ENCODE results near the gene DNAI1.

- TF ChIP-seq, protein P1, sequence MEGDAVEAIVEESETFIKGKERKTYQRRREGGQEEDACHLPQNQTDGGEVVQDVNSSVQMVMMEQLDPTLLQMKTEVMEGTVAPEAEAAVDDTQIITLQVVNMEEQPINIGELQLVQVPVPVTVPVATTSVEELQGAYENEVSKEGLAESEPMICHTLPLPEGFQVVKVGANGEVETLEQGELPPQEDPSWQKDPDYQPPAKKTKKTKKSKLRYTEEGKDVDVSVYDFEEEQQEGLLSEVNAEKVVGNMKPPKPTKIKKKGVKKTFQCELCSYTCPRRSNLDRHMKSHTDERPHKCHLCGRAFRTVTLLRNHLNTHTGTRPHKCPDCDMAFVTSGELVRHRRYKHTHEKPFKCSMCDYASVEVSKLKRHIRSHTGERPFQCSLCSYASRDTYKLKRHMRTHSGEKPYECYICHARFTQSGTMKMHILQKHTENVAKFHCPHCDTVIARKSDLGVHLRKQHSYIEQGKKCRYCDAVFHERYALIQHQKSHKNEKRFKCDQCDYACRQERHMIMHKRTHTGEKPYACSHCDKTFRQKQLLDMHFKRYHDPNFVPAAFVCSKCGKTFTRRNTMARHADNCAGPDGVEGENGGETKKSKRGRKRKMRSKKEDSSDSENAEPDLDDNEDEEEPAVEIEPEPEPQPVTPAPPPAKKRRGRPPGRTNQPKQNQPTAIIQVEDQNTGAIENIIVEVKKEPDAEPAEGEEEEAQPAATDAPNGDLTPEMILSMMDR (IDR thresholded peaks at IDR 0.05; ENCODE audit: low read length): no peak
- TF ChIP-seq EZH2 (IDR thresholded peaks at IDR 0.05; ENCODE audit: borderline replicate concordance, low read length): no peak
Observed at GRCh38 chr9:34499076-34499475, 40.5 kb downstream of the DNAI1 start.

Data from OCI-LY1 (cell line).